Esophagus muscularis mucosa (tissue), 4 donors: ENCODE results near the gene SRPK3.

Source experiments
- CTCF ChIP-seq, 3 experiments: fragments of 200-600 bp in 2 of 3; fragments of 450-650 bp in 1 of 3; sonication (generic) in 2 of 3; IDR thresholded peaks; one replicate each; pipeline ENCODE4 v1.5.1; 2017 to 2019; ENCODE audit warnings: antibody characterized with exemption in 3 of 3, mild to moderate bottlenecking in 2 of 3, moderate library complexity in 1 of 3
- EP300 ChIP-seq: sonication (generic); formaldehyde crosslinking; IDR thresholded peaks from one replicate; pipeline ENCODE4 v1.6.1; 2017; ENCODE audit warnings: antibody characterized with exemption
- POLR2A ChIP-seq: fragments of 450-650 bp; IDR thresholded peaks from one replicate; pipeline ENCODE4 v1.6.1; 2017; ENCODE audit warnings: antibody characterized with exemption, moderate library complexity, mild to moderate bottlenecking, low read depth
- POLR2AphosphoS5 ChIP-seq, 2 donors: sonication (generic); formaldehyde crosslinking; IDR thresholded peaks; one replicate each; pipeline ENCODE4 v1.6.1; 2017; ENCODE audit warnings: antibody characterized with exemption in 2 of 2

- TF ChIP-seq POLR2AphosphoS5 (IDR thresholded peaks at IDR 0.05), result no peak
- TF ChIP-seq CTCF (IDR thresholded peaks at IDR 0.05), result no peak
- no peak for TF ChIP-seq POLR2A
- TF ChIP-seq EP300, result no peak
Observed at GRCh38 chrX:153739754-153740486, 40.9 kb upstream of the SRPK3 start.
